Measurements from ENCODE around the gene SNAP29.
"Not testable (repeated sequence)": the region's sequence is repeated elsewhere in the genome, so short reads cannot be mapped to it uniquely, and the experiment has no call there.

Gene SNAP29

DNA sequence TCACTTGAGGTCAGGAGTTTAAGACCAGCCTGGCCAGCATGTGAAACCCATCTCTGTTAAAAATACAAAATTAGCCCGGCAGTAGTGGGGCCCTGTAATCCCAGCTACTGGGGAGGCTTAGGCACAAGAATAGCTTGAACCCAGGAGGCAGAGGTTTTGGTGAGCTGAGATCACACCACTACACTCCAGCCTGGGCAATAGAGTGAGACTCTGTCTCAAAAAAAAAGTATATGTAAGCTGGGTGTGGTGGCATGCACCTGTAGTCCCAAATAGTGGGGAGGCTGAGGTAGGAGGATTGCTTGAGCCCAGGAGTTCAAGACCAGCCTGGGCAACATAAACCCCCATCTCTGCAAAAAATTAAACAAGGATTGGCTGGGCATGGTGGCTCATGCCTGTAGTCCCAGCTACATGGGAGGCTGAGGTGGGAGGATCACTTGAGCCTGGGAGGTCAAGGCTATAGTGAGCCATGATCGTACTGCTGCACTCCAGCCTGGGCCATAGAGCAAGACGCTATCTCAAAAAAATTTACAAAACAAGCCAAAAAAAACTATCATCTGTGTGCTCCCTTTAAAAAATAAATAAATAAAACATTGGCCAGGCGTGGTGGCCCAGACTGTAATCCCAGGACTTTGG lies 69.2 kb downstream of the SNAP29 start:
- TF ChIP-seq CTCF (IDR thresholded peaks at IDR 0.05; ENCODE audit: poor library complexity, severe bottlenecking): no peak
- Histone ChIP-seq H3K36me3 (ENCODE audit: low read depth) (peaks cover 33% of the 10 kb centered on the region), H3K4me3 (ENCODE audit: severe bottlenecking) (no peak overlapping the region), H3K9me3 (ENCODE audit: severe bottlenecking) (no peaks in the 10 kb centered on the region), H3K4me1 (ENCODE audit: insufficient read depth, poor library complexity, severe bottlenecking) (peaks cover 2% of the 10 kb centered on the region), H3K27ac (ENCODE audit: poor library complexity, severe bottlenecking) (no peak overlapping the region), H3K27me3 (ENCODE audit: insufficient read depth, poor library complexity, severe bottlenecking) (no peaks in the 10 kb centered on the region)
- ATAC-seq (ENCODE audit: low read depth): no peak
- no peak for DNase-seq (ENCODE audit: low spot score)

GRCh38 chr22:20928573-20928967 lies 69.8 kb downstream of the SNAP29 start:
- ATAC-seq (ENCODE audit: low read depth) (no peak), DNase-seq (ENCODE audit: low spot score) (no peak)
- Histone ChIP-seq H3K9me3 (ENCODE audit: severe bottlenecking) (no peaks in the 10 kb centered on the region), H3K4me3 (ENCODE audit: severe bottlenecking) (no peak overlapping the region), H3K27me3 (ENCODE audit: insufficient read depth, poor library complexity, severe bottlenecking) (no peaks in the 10 kb centered on the region), H3K36me3 (ENCODE audit: low read depth) (peaks cover 36% of the 10 kb centered on the region), H3K27ac (ENCODE audit: poor library complexity, severe bottlenecking) (no peak overlapping the region), H3K4me1 (ENCODE audit: insufficient read depth, poor library complexity, severe bottlenecking) (peaks cover under 1% of the 10 kb centered on the region)
- no peak for TF ChIP-seq CTCF (IDR thresholded peaks at IDR 0.05; ENCODE audit: poor library complexity, severe bottlenecking)

DNA sequence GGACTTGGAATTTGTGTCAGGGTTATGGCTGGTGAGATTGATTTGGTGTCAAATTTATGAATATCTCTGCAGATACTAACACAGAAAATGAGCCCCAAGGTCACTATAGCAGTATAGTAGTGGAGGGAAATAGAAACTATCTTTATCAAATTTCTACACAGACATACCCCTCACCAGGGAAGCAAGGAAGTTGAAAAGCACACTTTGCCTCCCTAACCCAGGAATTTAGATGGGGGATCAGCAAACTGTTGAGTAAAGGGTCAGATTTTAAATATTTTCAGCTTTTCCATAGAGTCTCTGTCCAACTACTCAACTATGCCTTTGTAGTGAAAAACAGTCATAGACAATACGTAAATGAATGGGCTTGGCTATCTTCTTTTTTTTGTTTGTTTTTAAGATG lies 71.2 kb downstream of the SNAP29 start:
- H3K4me3 ChIP-seq (ENCODE audit: severe bottlenecking): no peak overlapping the region
- H3K27me3 ChIP-seq (ENCODE audit: insufficient read depth, poor library complexity, severe bottlenecking): no peaks in the 10 kb centered on the region
- peaks cover 39% of the 10 kb centered on the region for H3K36me3 ChIP-seq (ENCODE audit: low read depth)
- DNase-seq (ENCODE audit: low spot score): no peak
- ATAC-seq (ENCODE audit: low read depth): no peak
- H3K4me1 ChIP-seq (ENCODE audit: insufficient read depth, poor library complexity, severe bottlenecking): no peaks in the 10 kb centered on the region
- no peak overlapping the region for H3K27ac ChIP-seq (ENCODE audit: poor library complexity, severe bottlenecking)
- TF ChIP-seq CTCF (IDR thresholded peaks at IDR 0.05; ENCODE audit: poor library complexity, severe bottlenecking): no peak
- H3K9me3 ChIP-seq (ENCODE audit: severe bottlenecking): no peaks in the 10 kb centered on the region

GRCh38 chr22:20930435-20930834 lies 71.6 kb downstream of the SNAP29 start:
- H3K27me3 ChIP-seq (ENCODE audit: insufficient read depth, poor library complexity, severe bottlenecking); H3K4me1 ChIP-seq (ENCODE audit: insufficient read depth, poor library complexity, severe bottlenecking); DNase-seq (ENCODE audit: low spot score); H3K27ac ChIP-seq (ENCODE audit: poor library complexity, severe bottlenecking); H3K9me3 ChIP-seq (ENCODE audit: severe bottlenecking); ATAC-seq (ENCODE audit: low read depth); H3K4me3 ChIP-seq (ENCODE audit: severe bottlenecking): not testable (repeated sequence)
- peaks cover 39% of the 10 kb centered on the region for H3K36me3 ChIP-seq (ENCODE audit: low read depth)

DNA sequence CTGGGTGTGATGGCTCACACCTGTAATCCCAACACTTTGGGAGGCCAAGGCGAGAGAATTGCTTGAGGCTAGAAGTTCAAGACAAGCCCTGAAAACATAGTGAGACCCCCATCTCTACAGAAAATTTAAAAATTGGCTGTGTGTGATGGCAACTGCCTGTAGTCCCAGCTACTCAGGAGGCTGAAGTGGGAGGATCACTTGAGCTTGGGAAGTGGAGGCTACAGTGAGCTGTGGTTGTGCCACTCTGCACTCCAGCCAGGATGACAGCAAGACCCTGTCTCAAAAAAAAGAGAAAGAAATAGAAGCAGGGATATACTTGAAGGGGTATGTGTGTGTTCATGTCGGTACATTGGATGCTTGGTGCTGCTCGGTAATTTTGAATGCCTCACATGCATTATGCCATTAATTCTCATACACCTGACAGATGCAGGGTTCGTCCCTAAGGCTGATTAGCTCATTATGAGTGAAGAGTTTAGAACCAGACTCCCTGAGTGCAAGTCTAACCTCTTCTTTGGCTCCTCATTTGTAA lies 72.4 kb downstream of the SNAP29 start:
- Histone ChIP-seq H3K27me3 (ENCODE audit: insufficient read depth, poor library complexity, severe bottlenecking) (no peaks in the 10 kb centered on the region), H3K9me3 (ENCODE audit: severe bottlenecking) (peaks cover 2% of the 10 kb centered on the region), H3K36me3 (ENCODE audit: low read depth) (peaks cover 42% of the 10 kb centered on the region), H3K4me3 (ENCODE audit: severe bottlenecking) (no peak overlapping the region), H3K4me1 (ENCODE audit: insufficient read depth, poor library complexity, severe bottlenecking) (peaks cover under 1% of the 10 kb centered on the region), H3K27ac (ENCODE audit: poor library complexity, severe bottlenecking) (no peak overlapping the region)
- no peak for DNase-seq (ENCODE audit: low spot score)
- ATAC-seq (ENCODE audit: low read depth): no peak
- no peak for TF ChIP-seq CTCF (IDR thresholded peaks at IDR 0.05; ENCODE audit: poor library complexity, severe bottlenecking)
